CD8-positive, alpha-beta memory T cell (primary cell): ENCODE results near the gene RAP1GAP2. TPM values are rescaled to one million over a fixed set of nuclear protein-coding genes. Genes with fewer than 3 reads are reported as not detected.

Experiments
- CTCF ChIA-PET: fragments of 350-600 bp; sonication (Branson Sonifier 250); formaldehyde crosslinking; loops from one replicate; lab custom pipeline; 2021; ENCODE audit warnings: antibody characterized with exemption; lab: Charles Lee
- POLR2A ChIA-PET: fragments of 350-600 bp; sonication (Branson Sonifier 250); formaldehyde crosslinking; loops from one replicate; lab custom pipeline; 2021; ENCODE audit warnings: antibody characterized with exemption; lab: Charles Lee
- DNase-seq, 5 donors: peaks; one replicate each; pipeline versions ENCODE4 v3.0.0 to v3.0.0-alpha.2; 2020 to 2022; ENCODE audit warnings: mixed read lengths in 1 of 5
- H3K27ac ChIP-seq: one replicate; pipeline ENCODE4 v1.7.0; 2013; ENCODE audit warnings: low read depth, mild to moderate bottlenecking, low read length, moderate library complexity
- H3K27me3 ChIP-seq: 2 replicates; pipeline ENCODE4 v1.7.0; 2013; ENCODE audit warnings: low read length, mild to moderate bottlenecking; ENCODE audit not compliant: insufficient read depth, poor library complexity, severe bottlenecking
- H3K36me3 ChIP-seq: 2 replicates; pipeline ENCODE4 v1.7.0; 2013; ENCODE audit warnings: mild to moderate bottlenecking, low read length, moderate library complexity; ENCODE audit not compliant: insufficient read depth
- H3K4me1 ChIP-seq: 2 replicates; pipeline ENCODE4 v1.7.0; 2013; ENCODE audit warnings: mild to moderate bottlenecking, low read length, moderate library complexity; ENCODE audit not compliant: insufficient read depth
- H3K4me3 ChIP-seq: 2 replicates; pipeline ENCODE4 v1.7.0; 2013; ENCODE audit warnings: mild to moderate bottlenecking, low read length
- H3K9me3 ChIP-seq: 2 replicates; pipeline ENCODE4 v1.7.0; 2013; ENCODE audit warnings: mild to moderate bottlenecking, low read length
- H3K27ac Mint-ChIP-seq, 8 donors: one replicate each; pipeline ENCODE4 v1.8.0; 2020 to 2021; ENCODE audit warnings: mixed read lengths in 8 of 8, mild to moderate bottlenecking in 6 of 8, inconsistent platforms in 3 of 8, moderate library complexity in 3 of 8
- H3K27me3 Mint-ChIP-seq, 2 donors: one replicate each; pipeline ENCODE4 v1.8.0; 2020 to 2021; ENCODE audit warnings: mixed read lengths in 2 of 2, mild to moderate bottlenecking in 1 of 2, moderate library complexity in 1 of 2
- H3K36me3 Mint-ChIP-seq, 3 donors: one replicate each; pipeline ENCODE4 v1.8.0; 2020 to 2021; ENCODE audit warnings: mixed read lengths in 3 of 3, inconsistent platforms in 1 of 3, mild to moderate bottlenecking in 1 of 3
- H3K4me1 Mint-ChIP-seq, 3 donors: one replicate each; pipeline ENCODE4 v1.8.0; 2020 to 2021; ENCODE audit warnings: mixed read lengths in 3 of 3, inconsistent platforms in 1 of 3, mild to moderate bottlenecking in 1 of 3
- H3K4me3 Mint-ChIP-seq, 7 donors: one replicate each; pipeline ENCODE4 v1.8.0; 2020 to 2021; ENCODE audit warnings: mixed read lengths in 7 of 7, mild to moderate bottlenecking in 6 of 7, moderate library complexity in 4 of 7, inconsistent platforms in 2 of 7
- H3K9me3 Mint-ChIP-seq, 5 donors: one replicate each; pipeline ENCODE4 v1.8.0; 2020 to 2022; ENCODE audit warnings: mixed read lengths in 5 of 5, mild to moderate bottlenecking in 3 of 5, moderate library complexity in 2 of 5, inconsistent platforms in 1 of 5
- polyA plus RNA-seq: library from polyadenylated mRNA; unstranded; fragments of 300-500 nt; fragmentation: Illumina TruSeq; gene quantifications from one replicate; pipeline ENCODE4 v1.2.3, GENCODE V29; 2021
- total RNA-seq, 2 experiments: library from RNA; stranded (reverse); gene quantifications; one replicate each; pipeline ENCODE4 v1.2.3, GENCODE V29; 2021

The RAP1GAP2 gene
- total and polyA plus RNA-seq, 3 experiments from 2014 or later, result 1.2 to 6.3 (median 1.4) TPM

DNA sequence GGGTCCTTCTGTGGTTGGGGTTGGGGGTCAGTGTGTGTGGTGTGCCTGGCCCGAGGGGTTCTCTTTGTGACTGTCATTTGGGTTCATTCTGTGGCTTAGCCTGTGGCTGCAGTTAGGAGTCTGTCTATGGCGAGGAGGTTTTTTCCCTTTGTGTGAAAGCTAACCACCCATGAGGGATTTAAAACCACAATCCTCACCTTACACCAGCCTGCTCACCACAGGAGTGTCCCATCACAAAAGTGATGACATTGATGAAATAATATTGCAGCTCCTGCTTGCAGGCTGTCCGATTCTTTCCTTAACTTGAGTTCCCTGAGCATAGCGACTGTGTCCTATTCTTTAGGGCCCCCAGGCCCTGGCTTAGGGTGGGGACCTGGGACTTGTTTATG lies 113.6 kb downstream of the RAP1GAP2 start:
- H3K36me3 Mint-ChIP-seq, result peaks cover 5 to 62% (median 14%) of the 10 kb centered on the region in 3 donors
- H3K27me3 Mint-ChIP-seq, result no peaks in the 10 kb centered on the region
- H3K9me3 Mint-ChIP-seq, result no peaks in the 10 kb centered on the region
- Histone ChIP-seq H3K9me3 (no peaks in the 10 kb centered on the region), H3K4me1 (no peaks in the 10 kb centered on the region), H3K36me3 (no peaks in the 10 kb centered on the region), H3K4me3 (no peak overlapping the region), H3K27me3 (no peaks in the 10 kb centered on the region), H3K27ac (no peak overlapping the region)
- H3K4me3 Mint-ChIP-seq, result peak overlapping the region in 1 of 7 donors; percentile 79
- ChIA-PET POLR2A (no interaction called here), CTCF (no interaction called here)
- H3K27ac Mint-ChIP-seq, result peak overlapping the region in 3 of 8 donors; percentile 5 to 73 (median 35)
- DNase-seq, result no peak
- peaks cover 24 to 31% (median 26%) of the 10 kb centered on the region in 3 donors for H3K4me1 Mint-ChIP-seq

DNA sequence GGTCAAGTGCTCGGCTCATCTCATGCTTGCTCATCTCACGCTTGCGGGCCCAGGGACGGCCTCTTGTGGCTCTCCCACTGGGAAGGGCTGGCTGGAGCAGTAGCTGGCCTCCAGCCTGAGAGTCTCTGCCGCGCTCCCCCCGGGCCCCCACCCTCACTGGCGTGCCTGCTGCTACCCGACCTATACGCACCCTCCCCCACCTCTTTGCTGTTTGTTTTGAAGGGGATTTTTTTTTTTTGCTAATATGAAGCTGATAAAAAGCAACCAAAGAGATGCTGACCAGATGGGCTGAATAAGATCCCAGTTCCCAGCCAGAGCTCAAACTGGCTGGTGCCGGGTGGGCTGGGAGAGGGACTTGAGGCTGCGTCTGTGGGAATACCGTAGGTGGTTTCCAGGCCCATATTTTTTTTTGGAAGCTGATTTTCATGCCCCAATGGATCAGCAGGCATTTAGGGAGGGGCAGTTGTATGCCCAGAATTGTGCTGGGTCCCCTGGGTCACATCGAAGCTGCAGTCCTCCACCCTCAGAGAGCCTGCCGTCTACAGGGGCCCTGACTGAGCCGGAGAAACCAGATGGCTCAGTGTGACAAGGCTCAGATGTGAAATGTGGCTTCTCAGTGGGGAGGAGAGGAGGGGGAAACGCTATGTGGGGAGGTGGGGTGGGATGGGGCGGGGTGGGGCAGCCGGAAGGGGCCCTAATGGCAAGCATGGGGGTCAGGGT lies 115.0 kb downstream of the RAP1GAP2 start:
- Mint-ChIP-seq H3K36me3 (peaks cover 5 to 58% (median 15%) of the 10 kb centered on the region in 3 donors), H3K4me1 (peaks cover 24 to 35% (median 29%) of the 10 kb centered on the region in 3 donors), H3K9me3 (no peaks in the 10 kb centered on the region), H3K27me3 (no peaks in the 10 kb centered on the region), H3K27ac (peak overlapping the region in 2 of 8 donors; percentile 66 to 74), H3K4me3 (no peak overlapping the region)
- no peak overlapping the region for H3K4me3 ChIP-seq
- DNase-seq, result no peak
- no peaks in the 10 kb centered on the region for H3K9me3 ChIP-seq
- no peaks in the 10 kb centered on the region for H3K4me1 ChIP-seq
- POLR2A ChIA-PET, result no interaction called here
- CTCF ChIA-PET, result no interaction called here
- no peaks in the 10 kb centered on the region for H3K36me3 ChIP-seq
- H3K27me3 ChIP-seq, result no peaks in the 10 kb centered on the region
- no peak overlapping the region for H3K27ac ChIP-seq

- DNase-seq, result no peak
- H3K36me3 ChIP-seq, result no peaks in the 10 kb centered on the region
- H3K27ac ChIP-seq, result no peak overlapping the region
- POLR2A ChIA-PET, result no interaction called here
- H3K27ac Mint-ChIP-seq, result no peak overlapping the region
- peaks cover 24 to 34% (median 28%) of the 10 kb centered on the region in 3 donors for H3K4me1 Mint-ChIP-seq
- no peaks in the 10 kb centered on the region for H3K4me1 ChIP-seq
- no peaks in the 10 kb centered on the region for H3K27me3 Mint-ChIP-seq
- H3K4me3 ChIP-seq, result no peak overlapping the region
- H3K9me3 Mint-ChIP-seq, result no peaks in the 10 kb centered on the region
- peaks cover 5 to 57% (median 12%) of the 10 kb centered on the region in 3 donors for H3K36me3 Mint-ChIP-seq
- CTCF ChIA-PET, result no interaction called here
- H3K4me3 Mint-ChIP-seq, result no peak overlapping the region
- H3K27me3 ChIP-seq, result no peaks in the 10 kb centered on the region
- no peaks in the 10 kb centered on the region for H3K9me3 ChIP-seq
These were observed 115.5 kb downstream of the RAP1GAP2 start for GRCh38 chr17:2911755-2912111.

DNA sequence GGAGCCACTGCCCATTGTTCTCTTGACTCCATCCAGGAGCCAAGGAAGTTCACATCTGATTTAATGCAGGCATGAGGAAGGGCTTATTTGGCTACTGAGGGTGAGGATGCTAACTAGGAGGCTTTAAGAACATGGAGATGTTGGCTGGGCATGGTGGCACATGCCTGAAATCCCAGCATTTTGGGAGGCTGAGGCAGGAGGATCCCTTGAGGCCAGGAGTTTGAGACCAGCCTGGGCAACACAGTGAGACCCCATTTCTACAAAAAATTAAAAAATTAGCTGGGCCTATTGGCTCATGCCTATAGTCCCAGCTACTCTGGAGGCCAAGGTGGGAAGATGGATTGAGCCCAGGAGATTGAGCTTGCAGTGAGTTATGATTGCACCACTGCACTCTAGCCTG lies 116.5 kb downstream of the RAP1GAP2 start:
- Histone ChIP-seq H3K27ac (no peak overlapping the region), H3K4me3 (no peak overlapping the region), H3K4me1 (no peaks in the 10 kb centered on the region), H3K9me3 (no peaks in the 10 kb centered on the region), H3K36me3 (no peaks in the 10 kb centered on the region), H3K27me3 (no peaks in the 10 kb centered on the region)
- CTCF ChIA-PET, result no interaction called here
- Mint-ChIP-seq H3K4me1 (peaks cover 21 to 30% (median 25%) of the 10 kb centered on the region in 3 donors), H3K27ac (peak overlapping the region in 1 of 8 donors; percentile 38), H3K4me3 (no peak overlapping the region), H3K9me3 (no peaks in the 10 kb centered on the region), H3K36me3 (peaks cover 5 to 47% (median 9%) of the 10 kb centered on the region in 3 donors), H3K27me3 (no peaks in the 10 kb centered on the region)
- DNase-seq, result no peak
- POLR2A ChIA-PET, result no interaction called here

DNA sequence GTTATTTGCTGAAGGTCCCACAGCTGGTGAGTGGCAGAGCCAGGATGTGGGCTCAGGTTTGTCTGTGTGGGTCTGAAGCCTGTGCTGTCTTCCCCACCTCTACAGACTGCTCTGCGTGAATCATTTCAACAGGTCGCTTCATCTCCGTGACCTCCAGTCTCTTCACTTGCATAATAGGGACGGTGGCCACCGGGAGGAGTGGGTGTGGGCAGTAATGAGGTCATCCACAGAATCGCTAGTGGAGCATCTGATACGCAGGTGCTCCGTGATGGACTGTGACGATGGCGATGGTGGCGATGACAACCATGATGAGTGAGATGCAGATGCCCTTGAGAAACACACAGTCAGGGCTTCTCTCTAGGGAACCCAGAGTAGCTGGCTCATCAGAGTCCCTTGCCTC lies 120.2 kb downstream of the RAP1GAP2 start:
- Mint-ChIP-seq H3K27ac (no peak overlapping the region), H3K36me3 (peaks cover 0 to 35% (median 8%) of the 10 kb centered on the region in 3 donors), H3K4me3 (no peak overlapping the region), H3K27me3 (no peaks in the 10 kb centered on the region), H3K4me1 (peaks cover 6 to 19% (median 10%) of the 10 kb centered on the region in 3 donors), H3K9me3 (no peaks in the 10 kb centered on the region)
- Histone ChIP-seq H3K27ac (no peak overlapping the region), H3K9me3 (no peaks in the 10 kb centered on the region), H3K27me3 (no peaks in the 10 kb centered on the region), H3K4me3 (no peak overlapping the region), H3K4me1 (no peaks in the 10 kb centered on the region), H3K36me3 (no peaks in the 10 kb centered on the region)
- DNase-seq, result no peak
- ChIA-PET POLR2A (no interaction called here), CTCF (interaction anchor here (0.9 kb wide), 1 partner anchor 14 kb away, joined by 3 read pairs; no protein-coding TSS in a partner anchor)

DNA sequence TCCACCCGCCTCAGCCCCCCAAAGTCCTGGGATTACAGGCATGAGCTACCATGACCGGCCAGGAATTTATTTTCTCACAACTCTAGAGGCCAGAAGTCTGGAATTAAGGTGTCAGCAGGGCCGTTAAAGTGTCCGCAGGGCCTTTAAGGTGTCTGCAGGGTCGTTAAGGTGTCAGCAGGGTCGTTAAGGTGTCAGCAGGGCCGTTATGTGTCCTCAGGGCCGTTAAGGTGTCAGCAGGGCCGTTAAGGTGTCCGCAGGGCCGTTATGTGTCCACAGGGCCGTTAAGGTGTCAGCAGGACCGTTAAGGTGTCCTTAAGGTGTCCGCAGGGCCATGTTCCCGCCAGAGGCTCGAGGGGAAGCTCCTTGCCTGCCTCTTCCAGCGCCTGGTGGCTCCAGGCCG lies 125.2 kb downstream of the RAP1GAP2 start:
- no peaks in the 10 kb centered on the region for H3K9me3 ChIP-seq
- H3K9me3 Mint-ChIP-seq, result no peaks in the 10 kb centered on the region
- no peaks in the 10 kb centered on the region for H3K4me1 ChIP-seq
- H3K36me3 Mint-ChIP-seq, result peaks cover 0 to 34% (median 5%) of the 10 kb centered on the region in 3 donors
- no peaks in the 10 kb centered on the region for H3K27me3 Mint-ChIP-seq
- H3K27ac ChIP-seq, result no peak overlapping the region
- H3K4me1 Mint-ChIP-seq, result peaks cover 21 to 22% (median 22%) of the 10 kb centered on the region in 3 donors
- DNase-seq, result no peak
- H3K27ac Mint-ChIP-seq, result no peak overlapping the region
- ChIA-PET POLR2A (no interaction called here), CTCF (no interaction called here)
- H3K27me3 ChIP-seq, result no peaks in the 10 kb centered on the region
- H3K36me3 ChIP-seq, result no peaks in the 10 kb centered on the region
- no peak overlapping the region for H3K4me3 ChIP-seq
- H3K4me3 Mint-ChIP-seq, result no peak overlapping the region

DNA sequence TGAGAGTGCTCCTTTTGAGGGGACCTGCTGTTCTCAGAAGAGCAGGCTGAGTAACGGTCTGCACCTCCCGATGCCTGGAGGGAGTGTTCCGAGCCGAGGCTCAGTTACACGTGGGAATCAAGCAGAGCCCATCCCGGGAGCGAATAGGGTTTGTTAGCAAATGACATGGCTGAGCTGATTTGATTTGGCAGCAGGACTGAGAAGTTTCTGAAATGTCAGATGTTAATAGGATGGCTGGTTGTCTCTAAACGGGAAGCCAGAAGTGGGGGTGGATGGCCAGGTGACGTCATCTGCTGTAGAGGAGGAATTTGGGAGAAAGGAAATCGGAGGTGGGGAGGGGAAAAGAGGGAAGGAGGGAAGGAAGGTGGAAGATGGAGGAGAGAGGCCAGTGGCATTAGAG lies 128.0 kb downstream of the RAP1GAP2 start:
- no peaks in the 10 kb centered on the region for H3K36me3 ChIP-seq
- no peaks in the 10 kb centered on the region for H3K4me1 ChIP-seq
- H3K27ac ChIP-seq, result no peak overlapping the region
- no peaks in the 10 kb centered on the region for H3K9me3 ChIP-seq
- no peaks in the 10 kb centered on the region for H3K9me3 Mint-ChIP-seq
- no peaks in the 10 kb centered on the region for H3K27me3 Mint-ChIP-seq
- H3K4me1 Mint-ChIP-seq, result peaks cover 20 to 23% (median 21%) of the 10 kb centered on the region in 3 donors
- DNase-seq, result no peak
- no peak overlapping the region for H3K4me3 Mint-ChIP-seq
- peaks cover 6 to 39% (median 11%) of the 10 kb centered on the region in 3 donors for H3K36me3 Mint-ChIP-seq
- CTCF ChIA-PET, result no interaction called here
- no peaks in the 10 kb centered on the region for H3K27me3 ChIP-seq
- peak overlapping the region in 1 of 8 donors; percentile 9 for H3K27ac Mint-ChIP-seq
- no peak overlapping the region for H3K4me3 ChIP-seq
- POLR2A ChIA-PET, result no interaction called here

GRCh38 chr17:2925011-2925410 lies 128.8 kb downstream of the RAP1GAP2 start:
- no peak for DNase-seq
- CTCF ChIA-PET, result no interaction called here

More at GRCh38 chr17:2925011-2925410, 128.8 kb downstream of the RAP1GAP2 start:
- Histone ChIP-seq H3K27ac (no peak overlapping the region), H3K4me3 (no peak overlapping the region), H3K36me3 (no peaks in the 10 kb centered on the region), H3K9me3 (no peaks in the 10 kb centered on the region), H3K27me3 (no peaks in the 10 kb centered on the region), H3K4me1 (no peaks in the 10 kb centered on the region)
- H3K27me3 Mint-ChIP-seq, result no peaks in the 10 kb centered on the region
- peaks cover 20 to 28% (median 21%) of the 10 kb centered on the region in 3 donors for H3K4me1 Mint-ChIP-seq
- H3K9me3 Mint-ChIP-seq, result no peaks in the 10 kb centered on the region
- H3K36me3 Mint-ChIP-seq, result peaks cover 6 to 37% (median 11%) of the 10 kb centered on the region in 3 donors
- POLR2A ChIA-PET, result no interaction called here
- H3K27ac Mint-ChIP-seq, result peak overlapping the region in 1 of 8 donors; percentile 18
- H3K4me3 Mint-ChIP-seq, result no peak overlapping the region
